Activated naive CD4-positive, alpha-beta T cell treated with anti-CD3 and anti-CD28 coated beads, Interleukin-2, amount 10 ng/mL, durations not matched to agents 5 hours and 36 hours (primary cell): ENCODE measurements around the gene CERS3. TPM values are rescaled to one million over a fixed set of nuclear protein-coding genes. Genes with fewer than 3 reads are reported as not detected.

ENCODE experiments used
- total RNA-seq, 2 experiments: library from RNA; stranded (reverse); gene quantifications; one replicate each; pipeline ENCODE4 v1.2.3, GENCODE V29; 2021

The CERS3 gene
- total RNA-seq: under 1 TPM; 0.75 to 0.91 TPM

DNA sequence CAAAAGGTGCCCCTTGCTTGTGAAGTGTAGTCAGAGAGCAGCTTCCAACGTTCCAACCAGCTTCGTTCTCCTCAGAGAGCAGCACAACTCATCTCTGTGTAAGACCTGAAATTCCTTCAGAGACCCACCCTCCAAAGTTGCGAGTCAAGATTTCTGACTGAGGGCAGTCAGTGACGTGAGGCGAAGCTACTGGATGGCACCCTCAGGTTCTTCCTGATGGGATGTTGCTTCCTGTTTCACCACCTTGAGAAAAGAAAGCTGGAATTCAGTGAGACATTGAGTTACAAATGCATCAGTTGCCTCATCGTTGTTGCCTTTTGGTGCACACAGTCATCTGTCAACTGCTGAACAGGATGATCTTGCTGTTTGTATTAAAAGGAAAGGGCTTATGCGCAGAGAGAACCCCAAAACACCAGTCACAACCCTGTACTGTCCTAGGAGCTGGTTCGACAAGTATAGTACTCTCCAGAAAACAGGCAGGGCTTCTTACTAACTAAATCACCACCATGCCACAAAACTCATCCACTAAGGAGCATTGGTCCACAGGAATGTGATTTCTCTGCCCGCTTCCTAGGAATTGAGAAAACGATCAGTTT lies at the start of gene CERS3:
Gene CERS3, minus strand, starts transcription at position 118 of the 596 bp plus-strand sequence. CDS start 27,101 bp downstream, outside the sequence.

Other genes starting within 250 kb of the CERS3 start
- 10 to 100 TPM in 1 of 2 experiments, 1 to 10 TPM in 1; 8.9 to 11.4 TPM for gene ADAMTS17, start 187.0 kb downstream of the CERS3 start, total RNA-seq
- gene LINS1, start 73.2 kb upstream of the CERS3 start, total RNA-seq: 10 to 100 TPM; 83.2 to 90.5 TPM
- gene ASB7, start 73.6 kb upstream of the CERS3 start, total RNA-seq: 10 to 100 TPM; 25.2 to 25.5 TPM